Endothelial cell of umbilical vein (primary cell): ENCODE measurements around the gene GPR151. TPM values are rescaled to one million over a fixed set of nuclear protein-coding genes. Genes with fewer than 3 reads are reported as not detected.

ENCODE experiments used
- BruUV-seq: library from RNA; stranded (reverse); fragments of 400-500 nt; replicated peaks from 2 replicates; lab custom pipeline; 2021; lab: Mats Ljungman, UMichigan
- CTCF ChIA-PET: fragments of 300-600, 350-600 bp; sonication (Branson Sonifier 250); formaldehyde crosslinking; loops from one replicate; lab custom pipeline; 2021; ENCODE audit warnings: antibody characterized with exemption, inconsistent platforms; lab: Charles Lee
- POLR2A ChIA-PET: fragments of 300-600, 350-600 bp; sonication (Branson Sonifier 250); formaldehyde crosslinking; loops from one replicate; lab custom pipeline; 2021; ENCODE audit warnings: antibody characterized with exemption, inconsistent platforms; lab: Charles Lee
- DNase-seq: peaks from one replicate; pipeline ENCODE4 v3.0.0-alpha.2; 2011; ENCODE audit warnings: low read depth, low spot score
- FAIRE-seq: peaks from 2 replicates; lab custom pipeline; 2011; peaks lifted over from hg19 to GRCh38; lab: Jason Lieb, UNC
- H2AFZ ChIP-seq: 2 replicates; pipeline ENCODE4 v1.6.0; 2012; ENCODE audit warnings: low read depth, low read length, control low read depth, inconsistent platforms
- H3K27ac ChIP-seq: 2 replicates; pipeline ENCODE4 v1.5.1; 2011; ENCODE audit warnings: low read depth, mild to moderate bottlenecking, control low read depth, low read length, moderate library complexity; ENCODE audit not compliant: insufficient read depth
- H3K27me3 ChIP-seq, 2 experiments: 2 replicates each; pipeline versions ENCODE4 v1.6.0 to v1.6.1; 2011; ENCODE audit warnings: low read length in 2 of 2, mixed read lengths in 1 of 2; ENCODE audit not compliant: control insufficient read depth in 2 of 2, insufficient read depth in 2 of 2
- H3K36me3 ChIP-seq, 2 experiments: 2 replicates in 1 of 2; 3 replicates in 1 of 2; pipeline ENCODE4 v1.5.1; 2011; ENCODE audit warnings: low read length in 2 of 2, mild to moderate bottlenecking in 1 of 2, moderate library complexity in 1 of 2; ENCODE audit not compliant: control insufficient read depth in 2 of 2, insufficient read depth in 2 of 2; ENCODE audit errors: extremely low read depth in 1 of 2
- H3K4me1 ChIP-seq: 3 replicates; pipeline ENCODE4 v1.5.1; 2011; ENCODE audit warnings: mild to moderate bottlenecking, low read length; ENCODE audit not compliant: control insufficient read depth, insufficient read depth; ENCODE audit errors: extremely low read depth
- H3K4me2 ChIP-seq: 2 replicates; pipeline ENCODE4 v1.6.1; 2011; ENCODE audit warnings: low read length, control low read depth, mixed read lengths; ENCODE audit not compliant: insufficient read depth
- H3K4me3 ChIP-seq, 3 experiments: fragments of 200-600 bp in 1 of 3; sonication (generic), shearing (Covaris generic) in 1 of 3; replicated peaks in 1 of 3; 2 replicates each; pipeline ENCODE4 v1.5.1; 2011 to 2016; ENCODE audit warnings: control low read depth in 3 of 3, low read length in 3 of 3, mild to moderate bottlenecking in 2 of 3, inconsistent platforms in 1 of 3, low read depth in 1 of 3, moderate library complexity in 1 of 3; ENCODE audit not compliant: insufficient read depth in 1 of 3
- H3K79me2 ChIP-seq: 2 replicates; pipeline ENCODE4 v1.6.0; 2012; ENCODE audit warnings: low read length, inconsistent platforms; ENCODE audit not compliant: control insufficient read depth, insufficient read depth
- H3K9ac ChIP-seq: replicated peaks from 2 replicates; pipeline ENCODE3; 2011; ENCODE audit warnings: low read length, control low read depth; ENCODE audit not compliant: insufficient read depth; ENCODE audit errors: extremely low read depth
- H3K9me1 ChIP-seq: replicated peaks from 3 replicates; pipeline ENCODE4 v1.6.0; 2011; ENCODE audit warnings: mild to moderate bottlenecking, low read length; ENCODE audit not compliant: control insufficient read depth, insufficient read depth; ENCODE audit errors: extremely low read depth
- H3K9me3 ChIP-seq: replicated peaks from 2 replicates; pipeline ENCODE4 v1.5.1; 2012; ENCODE audit warnings: low read length, inconsistent platforms; ENCODE audit not compliant: control insufficient read depth, insufficient read depth
- H4K20me1 ChIP-seq: replicated peaks from 2 replicates; pipeline ENCODE3; 2011; ENCODE audit warnings: mild to moderate bottlenecking, low read length; ENCODE audit not compliant: control insufficient read depth, insufficient read depth; ENCODE audit errors: extremely low read depth
- EZH2 ChIP-seq: IDR thresholded peaks from 2 replicates; pipeline ENCODE4 v1.6.1; 2012; ENCODE audit warnings: borderline replicate concordance, low read depth, mild to moderate bottlenecking, moderate library complexity, low read length, inconsistent platforms; ENCODE audit not compliant: severe bottlenecking
- FOS ChIP-seq: IDR thresholded peaks from 2 replicates; pipeline ENCODE4 v1.6.1; 2011; ENCODE audit warnings: mild to moderate bottlenecking, low read length, moderate library complexity, borderline replicate concordance; ENCODE audit not compliant: insufficient read depth
- GATA2 ChIP-seq: IDR thresholded peaks from 2 replicates; pipeline ENCODE4 v1.7.0; 2011; ENCODE audit warnings: low read depth, mild to moderate bottlenecking, moderate library complexity, mixed read lengths, low read length; ENCODE audit not compliant: insufficient read length, insufficient read depth
- JUN ChIP-seq: IDR thresholded peaks from 2 replicates; pipeline ENCODE4 v1.6.1; 2011; ENCODE audit warnings: borderline replicate concordance, low read depth; ENCODE audit not compliant: insufficient read length, insufficient read depth
- MYC ChIP-seq: IDR thresholded peaks from one replicate; pipeline ENCODE4 v1.6.1; 2011; ENCODE audit warnings: mild to moderate bottlenecking, low read depth, low read length
- POLR2A ChIP-seq: IDR thresholded peaks from 2 replicates; pipeline ENCODE4 v1.6.1; 2012; ENCODE audit warnings: low read depth, mild to moderate bottlenecking, control low read depth, low read length
- POLR2AphosphoS5 ChIP-seq: IDR thresholded peaks from 2 replicates; pipeline ENCODE4 v1.6.1; 2012; ENCODE audit warnings: low read depth, mild to moderate bottlenecking, control low read depth, low read length, moderate library complexity; ENCODE audit not compliant: insufficient read depth
- dilution Hi-C: fragments of 300-500 bp; cut with MboI; formaldehyde crosslinking; loops from one replicate; pipeline ENCODE4 v1.15.0; 2019; ENCODE audit warnings: low sequenced_read_pairs; ENCODE audit not compliant: extremely low pct_ligation_motif_present
- intact Hi-C: fragments of 100-400 bp; cut with micrococcal nuclease; formaldehyde crosslinking; loops from one replicate; pipeline ENCODE4 v1.10.0; 2022
- polyA plus RNA-seq, 4 experiments: library from polyadenylated mRNA; depleted of rRNA in 3 of 4; stranded (reverse) in 3 of 4; unstranded in 1 of 4; fragments of >200 nt; gene quantifications; 2 replicates each; pipeline versions ENCODE4 v1.2.1 to v1.2.3, GENCODE V29; 2011 to 2012; ENCODE audit warnings: missing spikeins in 1 of 4
- total RNA-seq: library from RNA; stranded (reverse); gene quantifications from 2 replicates; pipeline ENCODE4 v1.2.3, GENCODE V29; 2021
- TF ChIP-seq, protein P1 (sequence below): IDR thresholded peaks from 2 replicates; pipeline ENCODE4 v1.6.1; 2011; ENCODE audit not compliant: insufficient read depth, insufficient read length
- TF ChIP-seq, protein P2 (sequence below), 2 donors: IDR thresholded peaks; 1 replicate in 1 of 2; 2 replicates in 1 of 2; pipeline ENCODE4 v1.5.1; 2011; ENCODE audit warnings: low read length in 2 of 2, mild to moderate bottlenecking in 2 of 2, moderate library complexity in 2 of 2, control low read depth in 1 of 2, inconsistent platforms in 1 of 2, low read depth in 1 of 2; ENCODE audit not compliant: insufficient read depth in 1 of 2; ENCODE audit errors: extremely low read depth in 1 of 2

GPR151 gene
- total and polyA plus RNA-seq, 2 donors (not counting 3 experiments of a cell fraction or from before 2014, with no cell fraction given), result 0.06 TPM; not detected in 1

DNA sequence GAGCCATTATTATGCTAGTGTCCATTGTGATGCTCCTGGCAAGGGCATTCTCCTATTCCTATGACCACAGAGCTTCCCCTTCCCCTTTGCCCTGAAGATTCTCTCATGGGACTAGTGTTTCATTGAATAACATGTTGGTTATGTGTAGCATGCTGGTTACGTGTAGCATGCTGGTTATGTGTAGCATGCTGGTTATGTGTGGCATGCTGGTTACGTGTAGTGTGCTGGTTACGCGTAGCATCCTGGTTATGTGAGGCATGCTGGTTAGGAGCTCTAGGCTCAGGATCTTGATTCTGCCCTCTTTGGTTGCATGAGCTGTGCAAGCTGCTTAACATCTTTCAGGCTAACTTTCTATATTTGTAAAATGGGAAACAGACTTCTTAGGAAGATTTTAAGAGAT, 46.5 kb upstream of the GPR151 start:
- CTCF ChIA-PET, result interaction anchor here (0.8 to 2.6 kb wide), 3 partner anchors 29 to 626 kb away, joined by 3 to 8 read pairs (median 5); no protein-coding TSS in a partner anchor
- no peak for FAIRE-seq
- DNase-seq, result no peak
- no peaks in the 10 kb centered on the region for H3K36me3 ChIP-seq
- H3K4me1 ChIP-seq, result no peaks in the 10 kb centered on the region
- POLR2A ChIA-PET, result no interaction called here
- intact Hi-C loops (no loop called here), dilution Hi-C loops (no loop called here)
- no peak overlapping the region for H2AFZ ChIP-seq
- no peaks in the 10 kb centered on the region for H3K79me2 ChIP-seq
- H3K27me3 ChIP-seq, result peaks cover 0 to 3% of the 10 kb centered on the region in 2 experiments
- H3K4me3 ChIP-seq, result no peak overlapping the region
- no peak overlapping the region for H3K9ac ChIP-seq
- H3K9me3 ChIP-seq, result no peaks in the 10 kb centered on the region
- H3K4me2 ChIP-seq, result no peak overlapping the region
- no peaks in the 10 kb centered on the region for H3K9me1 ChIP-seq
- no TSS peak for BruUV-seq
- H4K20me1 ChIP-seq, result no peaks in the 10 kb centered on the region
- TF ChIP-seq POLR2A (no peak), POLR2AphosphoS5 (no peak), MYC (no peak), EZH2 (no peak), GATA2 (no peak), JUN (no peak), FOS (no peak)
- TF ChIP-seq, protein P1, sequence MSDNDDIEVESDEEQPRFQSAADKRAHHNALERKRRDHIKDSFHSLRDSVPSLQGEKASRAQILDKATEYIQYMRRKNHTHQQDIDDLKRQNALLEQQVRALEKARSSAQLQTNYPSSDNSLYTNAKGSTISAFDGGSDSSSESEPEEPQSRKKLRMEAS, result no peak
- TF ChIP-seq, protein P2, sequence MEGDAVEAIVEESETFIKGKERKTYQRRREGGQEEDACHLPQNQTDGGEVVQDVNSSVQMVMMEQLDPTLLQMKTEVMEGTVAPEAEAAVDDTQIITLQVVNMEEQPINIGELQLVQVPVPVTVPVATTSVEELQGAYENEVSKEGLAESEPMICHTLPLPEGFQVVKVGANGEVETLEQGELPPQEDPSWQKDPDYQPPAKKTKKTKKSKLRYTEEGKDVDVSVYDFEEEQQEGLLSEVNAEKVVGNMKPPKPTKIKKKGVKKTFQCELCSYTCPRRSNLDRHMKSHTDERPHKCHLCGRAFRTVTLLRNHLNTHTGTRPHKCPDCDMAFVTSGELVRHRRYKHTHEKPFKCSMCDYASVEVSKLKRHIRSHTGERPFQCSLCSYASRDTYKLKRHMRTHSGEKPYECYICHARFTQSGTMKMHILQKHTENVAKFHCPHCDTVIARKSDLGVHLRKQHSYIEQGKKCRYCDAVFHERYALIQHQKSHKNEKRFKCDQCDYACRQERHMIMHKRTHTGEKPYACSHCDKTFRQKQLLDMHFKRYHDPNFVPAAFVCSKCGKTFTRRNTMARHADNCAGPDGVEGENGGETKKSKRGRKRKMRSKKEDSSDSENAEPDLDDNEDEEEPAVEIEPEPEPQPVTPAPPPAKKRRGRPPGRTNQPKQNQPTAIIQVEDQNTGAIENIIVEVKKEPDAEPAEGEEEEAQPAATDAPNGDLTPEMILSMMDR (IDR thresholded peaks at IDR 0.05; ENCODE audit: extremely low read depth in 1 of 2, insufficient read depth in 1 of 2, low read depth in 1 of 2, low read length in 2 of 2), result no peak
- no peak overlapping the region for H3K27ac ChIP-seq
